Testis (tissue), 3 donors: ENCODE data around the gene FGF19. TPM values are rescaled to one million over a fixed set of nuclear protein-coding genes. Genes with fewer than 3 reads are reported as not detected.

Experiments used
- DNase-seq: peaks from one replicate; pipeline ENCODE4 v3.0.0-alpha.2; 2019
- H3K27ac ChIP-seq, 2 donors: fragments of 200-600 bp; sonication (generic); one replicate each; pipeline ENCODE4 v1.5.1; 2019
- H3K27me3 ChIP-seq: fragments of 200-600 bp; sonication (generic); one replicate; pipeline ENCODE4 v1.5.1; 2019
- H3K36me3 ChIP-seq: fragments of 200-600 bp; sonication (generic); one replicate; pipeline ENCODE4 v1.5.1; 2017; ENCODE audit warnings: low read depth; ENCODE audit errors: missing control alignments
- H3K4me1 ChIP-seq: fragments of 200-600 bp; sonication (generic); one replicate; pipeline ENCODE4 v1.5.1; 2019
- H3K4me3 ChIP-seq, 2 donors: fragments of 200-600 bp; sonication (generic); one replicate each; pipeline ENCODE4 v1.5.1; 2017 to 2019
- H3K9me3 ChIP-seq: fragments of 200-600 bp; sonication (generic); one replicate; pipeline ENCODE4 v1.5.1; 2017
- CTCF ChIP-seq, 3 experiments: fragments of 450-650 bp in 2 of 3; fragments of 200-600 bp in 1 of 3; sonication (generic) in 1 of 3; IDR thresholded peaks; one replicate each; pipeline ENCODE4 v1.5.1; 2016 to 2019; ENCODE audit warnings: antibody characterized with exemption in 3 of 3, mild to moderate bottlenecking in 2 of 3, moderate library complexity in 1 of 3
- POLR2A ChIP-seq: fragments of 450-650 bp; IDR thresholded peaks from one replicate; pipeline ENCODE4 v1.6.1; 2017; ENCODE audit warnings: antibody characterized with exemption, mild to moderate bottlenecking, moderate library complexity
- WGBS, 2 donors: methylation state at CpG; one replicate each; pipeline ENCODE4 v1.1.5; 2018; 5-methylcytosine and 5-hydroxymethylcytosine counted together
- intact Hi-C: fragments of 100-400 bp; cut with DNase I; formaldehyde crosslinking; loops from one replicate; pipeline ENCODE4 v1.15.1; 2023; ENCODE audit warnings: low total_unique reads
- polyA plus RNA-seq: library from polyadenylated mRNA; stranded (reverse); fragments of 350-450 nt; fragmentation: Illumina TruSeq; extraction: RNeasy Lipid Tissue Mini Kit (QIAGEN cat#74804); gene quantifications from one replicate; pipeline ENCODE4 v1.2.3, GENCODE V29; 2014; ENCODE audit warnings: low read depth, low replicate concordance; ENCODE audit not compliant: insufficient read depth
- total RNA-seq, 2 donors: library from RNA; depleted of rRNA; stranded (reverse); fragments of >200 nt; gene quantifications; one replicate each; pipeline ENCODE4 v1.2.3, GENCODE V29; 2016

Gene FGF19
- total and polyA plus RNA-seq, 3 donors from 2014 or later, result 0.31 to 0.37 (median 0.31) TPM

GRCh38 chr11:69705901-69706787 is 2.3 kb upstream of the FGF19 start:
- intact Hi-C loops, result no loop called here
- Histone ChIP-seq H3K4me3 (no peak overlapping the region), H3K36me3 (no peaks in the 10 kb centered on the region), H3K9me3 (no peaks in the 10 kb centered on the region), H3K27me3 (no peaks in the 10 kb centered on the region), H3K27ac (no peak overlapping the region), H3K4me1 (no peaks in the 10 kb centered on the region)
- DNase-seq, result no peak
- 66 to 72% methylated on average over 7 to 20 of the region's 20 CpGs for WGBS, 2 donors
- no peak for TF ChIP-seq POLR2A
- no peak for TF ChIP-seq CTCF (IDR thresholded peaks at IDR 0.05)

- intact Hi-C loops, result no loop called here
- Histone ChIP-seq H3K4me1 (no peaks in the 10 kb centered on the region), H3K27ac (no peak overlapping the region), H3K36me3 (no peaks in the 10 kb centered on the region), H3K27me3 (no peaks in the 10 kb centered on the region), H3K9me3 (no peaks in the 10 kb centered on the region), H3K4me3 (peak overlapping the region in 1 of 2 donors; percentile 52)
- 31 to 35% methylated on average over 17 to 18 of the region's 18 CpGs for WGBS, 2 donors
- DNase-seq, result no peak
- no peak for TF ChIP-seq POLR2A
- TF ChIP-seq CTCF (IDR thresholded peaks at IDR 0.05), result no peak
These were observed 1.6 kb upstream of the FGF19 start for GRCh38 chr11:69705351-69705811.

GRCh38 chr11:69704508-69705253 is 859 bp upstream of the FGF19 start:
- peak overlapping the region; percentile 26 to 52 for H3K4me3 ChIP-seq
- WGBS, 2 donors, result 17% methylated on average over 51 to 52 of the region's 63 CpGs
- no peaks in the 10 kb centered on the region for H3K27me3 ChIP-seq
- H3K36me3 ChIP-seq, result no peaks in the 10 kb centered on the region
- H3K27ac ChIP-seq, result no peak overlapping the region
- TF ChIP-seq CTCF (IDR thresholded peaks at IDR 0.05), result peak in 1 of 3 experiments; percentile 17
- no peak for TF ChIP-seq POLR2A
- no peaks in the 10 kb centered on the region for H3K9me3 ChIP-seq
- no peaks in the 10 kb centered on the region for H3K4me1 ChIP-seq
- peak; percentile 29 for DNase-seq
- intact Hi-C loops, result no loop called here

- no peak overlapping the region for H3K27ac ChIP-seq
- no peaks in the 10 kb centered on the region for H3K27me3 ChIP-seq
- TF ChIP-seq POLR2A (no peak), CTCF (IDR thresholded peaks at IDR 0.05) (no peak)
- intact Hi-C loops, result no loop called here
- peak overlapping the region in 1 of 2 donors; percentile 52 for H3K4me3 ChIP-seq
- 7 to 12% methylated on average over 19 to 34 of the region's 34 CpGs for WGBS, 2 donors
- no peaks in the 10 kb centered on the region for H3K9me3 ChIP-seq
- DNase-seq, result no peak
- H3K36me3 ChIP-seq, result no peaks in the 10 kb centered on the region
- H3K4me1 ChIP-seq, result no peaks in the 10 kb centered on the region
These were observed 412 bp downstream of the FGF19 start for GRCh38 chr11:69703453-69703767.
